ENCODE results near the gene ZNF683. TPM values are rescaled to one million over a fixed set of nuclear protein-coding genes. Genes with fewer than 3 reads are reported as not detected.
A peak's percentile ranks its signal among the peaks of the same experiment; 100 is the strongest.
"Not testable (repeated sequence)": the region's sequence is repeated elsewhere in the genome, so short reads cannot be mapped to it uniquely, and the experiment has no call there.

The ZNF683 gene
- total RNA-seq, 2 experiments from 2014 or later: 0.17 TPM; not detected in 1

GRCh38 chr1:26404641-26405040, 32.1 kb upstream of the ZNF683 start:
- Mint-ChIP-seq H3K4me1 (peaks cover 13% of the 10 kb centered on the region), H3K27ac (no peak overlapping the region), H3K4me3 (no peak overlapping the region), H3K27me3 (peaks cover 40% of the 10 kb centered on the region), H3K36me3 (ENCODE audit: low read depth) (no peaks in the 10 kb centered on the region), H3K9me3 (no peaks in the 10 kb centered on the region)
- DNase-seq: no peak
- POLR2A ChIA-PET: no interaction called here
- CTCF ChIA-PET: interaction anchor here (3.5 kb wide), 1 partner anchor 13 kb away, joined by 18 read pairs; no protein-coding TSS in a partner anchor

GRCh38 chr1:26403656-26404055, 31.1 kb upstream of the ZNF683 start:
- no peaks in the 10 kb centered on the region for H3K36me3 Mint-ChIP-seq (ENCODE audit: low read depth)
- H3K4me1 Mint-ChIP-seq: peaks cover 3% of the 10 kb centered on the region
- H3K9me3 Mint-ChIP-seq: no peaks in the 10 kb centered on the region
- ChIA-PET POLR2A (no interaction called here), CTCF (no interaction called here)
- H3K4me3 Mint-ChIP-seq: no peak overlapping the region
- peaks cover 30% of the 10 kb centered on the region for H3K27me3 Mint-ChIP-seq
- no peak for DNase-seq
- H3K27ac Mint-ChIP-seq: no peak overlapping the region

GRCh38 chr1:26401891-26402290, 29.3 kb upstream of the ZNF683 start:
- Mint-ChIP-seq H3K4me1 (no peaks in the 10 kb centered on the region), H3K9me3 (no peaks in the 10 kb centered on the region), H3K4me3 (no peak overlapping the region), H3K36me3 (ENCODE audit: low read depth) (no peaks in the 10 kb centered on the region), H3K27me3 (peaks cover 29% of the 10 kb centered on the region), H3K27ac (no peak overlapping the region)
- POLR2A ChIA-PET: no interaction called here
- CTCF ChIA-PET: interaction anchor here (0.6 to 1.6 kb wide), 3 partner anchors 9 to 118 kb away, joined by 3 to 7 read pairs (median 4); no protein-coding TSS in a partner anchor
- DNase-seq: no peak

- Mint-ChIP-seq H3K4me1 (peaks cover 9% of the 10 kb centered on the region), H3K4me3 (no peak overlapping the region), H3K27me3 (peaks cover 24% of the 10 kb centered on the region), H3K36me3 (ENCODE audit: low read depth) (no peaks in the 10 kb centered on the region), H3K9me3 (no peaks in the 10 kb centered on the region), H3K27ac (no peak overlapping the region)
- ChIA-PET POLR2A (no interaction called here), CTCF (no interaction called here)
- DNase-seq: no peak
Observed at GRCh38 chr1:26399034-26399433, 26.5 kb upstream of the ZNF683 start.

GRCh38 chr1:26395754-26396153, 23.2 kb upstream of the ZNF683 start:
- Mint-ChIP-seq H3K36me3 (ENCODE audit: low read depth) (no peaks in the 10 kb centered on the region), H3K27ac (no peak overlapping the region), H3K27me3 (peaks cover 8% of the 10 kb centered on the region), H3K4me3 (no peak overlapping the region), H3K4me1 (peaks cover 22% of the 10 kb centered on the region), H3K9me3 (no peaks in the 10 kb centered on the region)
- ChIA-PET CTCF (interaction anchor here (0.7 to 2.2 kb wide), 12 partner anchors 11 to 340 kb away, joined by 3 to 8 read pairs (median 4); partner anchors contain the start of genes CD52 and CEP85), POLR2A (no interaction called here)
- DNase-seq: no peak

- ChIA-PET CTCF (interaction anchor here (0.6 to 2.5 kb wide), 26 partner anchors 9 to 843 kb away, joined by 3 to 11 read pairs (median 3); partner anchors contain the start of genes CEP85 and DHDDS), POLR2A (no interaction called here)
- DNase-seq: peak; percentile 69
- Mint-ChIP-seq H3K36me3 (ENCODE audit: low read depth) (no peaks in the 10 kb centered on the region), H3K4me3 (no peak overlapping the region), H3K27me3 (peaks cover 6% of the 10 kb centered on the region), H3K27ac (peak overlapping the region; percentile 43), H3K4me1 (peaks cover 52% of the 10 kb centered on the region), H3K9me3 (no peaks in the 10 kb centered on the region)
Observed at GRCh38 chr1:26391450-26391849, 18.9 kb upstream of the ZNF683 start.

DNA sequence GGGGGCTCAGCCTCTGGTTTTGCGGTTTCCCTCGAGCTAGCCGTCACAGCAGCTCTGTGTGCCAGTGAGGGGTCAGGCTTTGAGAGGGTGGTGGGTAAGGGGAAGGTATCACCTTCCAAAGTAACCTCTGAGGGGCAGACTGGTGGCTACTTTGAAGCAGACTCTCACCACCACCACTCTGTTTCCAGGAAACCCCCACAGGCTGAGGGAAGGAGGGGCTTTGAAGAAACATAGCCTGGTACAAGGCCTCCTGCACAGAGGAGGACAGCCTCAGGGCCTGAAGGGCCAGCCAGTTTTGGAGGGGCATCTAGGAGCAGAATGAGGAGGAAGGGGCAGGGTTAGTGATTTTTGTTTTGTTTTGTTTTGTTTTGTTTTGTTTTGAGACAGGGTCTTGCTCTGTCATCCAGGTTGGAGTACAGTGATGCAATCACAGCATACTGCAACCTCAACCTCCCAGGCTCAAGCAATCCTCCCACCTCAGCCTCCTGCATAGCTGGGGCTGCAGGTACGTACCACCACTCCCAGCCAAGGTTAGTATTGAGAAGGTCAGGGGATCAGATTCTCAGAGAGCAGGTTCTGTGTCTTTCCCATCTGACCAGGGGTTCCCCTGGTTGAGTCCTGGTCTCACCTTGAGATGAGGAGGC, 17.2 kb upstream of the ZNF683 start:
- peaks cover 4% of the 10 kb centered on the region for H3K27me3 Mint-ChIP-seq
- no peaks in the 10 kb centered on the region for H3K9me3 Mint-ChIP-seq
- H3K4me3 Mint-ChIP-seq: no peak overlapping the region
- CTCF ChIA-PET: interaction anchor here (0.9 to 2.3 kb wide), 8 partner anchors 11 to 156 kb away, joined by 3 to 11 read pairs (median 5); partner anchors contain the start of gene CEP85
- H3K27ac Mint-ChIP-seq: peak overlapping the region; percentile 50
- POLR2A ChIA-PET: no interaction called here
- no peak for DNase-seq
- peaks cover 59% of the 10 kb centered on the region for H3K4me1 Mint-ChIP-seq
- H3K36me3 Mint-ChIP-seq (ENCODE audit: low read depth): no peaks in the 10 kb centered on the region

DNA sequence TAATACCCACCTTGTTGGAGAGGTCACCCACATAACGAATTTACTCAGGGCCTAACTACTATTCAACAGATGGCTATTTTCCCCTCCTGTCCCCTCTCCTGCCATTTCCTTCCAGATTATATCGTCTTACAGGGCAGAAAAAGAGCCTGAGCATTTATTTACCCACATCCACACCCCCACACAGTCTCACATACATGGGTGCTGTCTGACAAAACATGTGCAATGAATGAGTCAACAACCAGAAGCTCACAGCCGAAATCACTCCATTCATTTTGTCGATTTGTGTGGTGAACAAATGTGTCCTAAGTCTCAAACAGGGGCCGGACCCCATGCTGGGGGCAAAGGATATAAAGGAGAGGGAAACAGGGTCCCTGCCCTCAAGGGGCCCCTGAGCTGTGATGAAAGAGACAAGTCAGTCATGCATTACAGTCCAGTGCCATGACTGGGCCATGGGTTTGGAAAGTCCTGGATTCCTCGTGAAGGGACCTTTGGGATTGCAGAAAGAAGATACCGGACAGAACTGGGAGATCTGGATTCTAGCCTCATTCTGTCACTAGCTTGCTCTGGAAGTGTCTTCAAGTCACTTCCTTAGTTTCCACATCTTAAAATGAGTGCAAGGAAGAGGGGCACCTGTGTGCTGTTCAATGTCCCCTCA, 16.4 kb upstream of the ZNF683 start:
- Mint-ChIP-seq H3K36me3 (ENCODE audit: low read depth) (peaks cover 2% of the 10 kb centered on the region), H3K27me3 (peaks cover 2% of the 10 kb centered on the region), H3K27ac (peak overlapping the region; percentile 2), H3K4me3 (no peak overlapping the region), H3K9me3 (peaks cover 3% of the 10 kb centered on the region), H3K4me1 (peaks cover 68% of the 10 kb centered on the region)
- ChIA-PET CTCF (interaction anchor here (1.1 to 2.3 kb wide), 7 partner anchors 11 to 155 kb away, joined by 3 to 8 read pairs (median 5); partner anchors contain the start of gene CEP85), POLR2A (no interaction called here)
- no peak for DNase-seq

GRCh38 chr1:26387447-26387846, 14.9 kb upstream of the ZNF683 start:
- POLR2A ChIA-PET: no interaction called here

GRCh38 chr1:26385063-26385462, 12.5 kb upstream of the ZNF683 start:
- CTCF ChIA-PET: not testable (repeated sequence)

More at GRCh38 chr1:26387447-26387846, 14.9 kb upstream of the ZNF683 start:
- H3K27ac Mint-ChIP-seq: no peak overlapping the region
- no peak overlapping the region for H3K4me3 Mint-ChIP-seq
- peaks cover under 1% of the 10 kb centered on the region for H3K27me3 Mint-ChIP-seq
- peaks cover 73% of the 10 kb centered on the region for H3K4me1 Mint-ChIP-seq
- CTCF ChIA-PET: interaction anchor here (1.3 kb wide), 1 partner anchor 30 kb away, joined by 5 read pairs; no protein-coding TSS in a partner anchor
- peaks cover 3% of the 10 kb centered on the region for H3K9me3 Mint-ChIP-seq
- no peak for DNase-seq
- H3K36me3 Mint-ChIP-seq (ENCODE audit: low read depth): peaks cover 2% of the 10 kb centered on the region

GRCh38 chr1:26384076-26384475, 11.5 kb upstream of the ZNF683 start:
- CTCF ChIA-PET: no interaction called here
- peak overlapping the region; percentile 48 for H3K27ac Mint-ChIP-seq

More at GRCh38 chr1:26385063-26385462, 12.5 kb upstream of the ZNF683 start:
- H3K36me3 Mint-ChIP-seq (ENCODE audit: low read depth); H3K4me3 Mint-ChIP-seq; H3K27me3 Mint-ChIP-seq; DNase-seq; POLR2A ChIA-PET; H3K9me3 Mint-ChIP-seq: not testable (repeated sequence)
- peaks cover 68% of the 10 kb centered on the region for H3K4me1 Mint-ChIP-seq
- H3K27ac Mint-ChIP-seq: peak overlapping the region; percentile 31

GRCh38 chr1:26378879-26379251, 6.3 kb upstream of the ZNF683 start:
- H3K27me3 Mint-ChIP-seq: no peaks in the 10 kb centered on the region
- peaks cover 74% of the 10 kb centered on the region for H3K4me1 Mint-ChIP-seq
- H3K4me3 Mint-ChIP-seq: peak overlapping the region; percentile 30
- H3K9me3 Mint-ChIP-seq: peaks cover 2% of the 10 kb centered on the region
- peaks cover 15% of the 10 kb centered on the region for H3K36me3 Mint-ChIP-seq (ENCODE audit: low read depth)
- H3K27ac Mint-ChIP-seq: peak overlapping the region; percentile 88
- DNase-seq: no peak
- ChIA-PET POLR2A (interaction anchor here (1.3 kb wide), 1 partner anchor 94 kb away, joined by 4 read pairs; no protein-coding TSS in a partner anchor), CTCF (interaction anchor here (0.7 to 4.0 kb wide), 10 partner anchors 9 to 145 kb away, joined by 3 to 33 read pairs (median 4); partner anchors contain the start of genes CEP85 and DHDDS)

More at GRCh38 chr1:26384076-26384475, 11.5 kb upstream of the ZNF683 start:
- H3K9me3 Mint-ChIP-seq: peaks cover 3% of the 10 kb centered on the region
- peaks cover 4% of the 10 kb centered on the region for H3K36me3 Mint-ChIP-seq (ENCODE audit: low read depth)
- H3K4me3 Mint-ChIP-seq: no peak overlapping the region
- POLR2A ChIA-PET: no interaction called here
- peaks cover 65% of the 10 kb centered on the region for H3K4me1 Mint-ChIP-seq
- no peak for DNase-seq
- no peaks in the 10 kb centered on the region for H3K27me3 Mint-ChIP-seq

Data from activated CD4-positive, alpha-beta T cell treated with anti-CD3 and anti-CD28 coated beads, Interleukin-2, amount 10 ng/mL, durations not matched to agents 7 days and 5 days (primary cell).